DOHH2 (cell line): ENCODE data around the gene RRAS.

ENCODE experiments used
- EZH2phosphoT487 ChIP-seq: fragments of 200-600 bp; sonication (generic); IDR thresholded peaks from 2 replicates; pipeline ENCODE4 v1.6.1; 2017; ENCODE audit warnings: borderline replicate concordance, mild to moderate bottlenecking, antibody characterized with exemption, low read length, moderate library complexity, mixed read lengths
- TF ChIP-seq, protein P1 (sequence below): fragments of 200-600 bp; sonication (generic); IDR thresholded peaks from one replicate; pipeline ENCODE4 v1.5.1; 2014; ENCODE audit warnings: antibody characterized with exemption, mild to moderate bottlenecking, low read depth, low read length; ENCODE audit not compliant: poor library complexity, severe bottlenecking

DNA sequence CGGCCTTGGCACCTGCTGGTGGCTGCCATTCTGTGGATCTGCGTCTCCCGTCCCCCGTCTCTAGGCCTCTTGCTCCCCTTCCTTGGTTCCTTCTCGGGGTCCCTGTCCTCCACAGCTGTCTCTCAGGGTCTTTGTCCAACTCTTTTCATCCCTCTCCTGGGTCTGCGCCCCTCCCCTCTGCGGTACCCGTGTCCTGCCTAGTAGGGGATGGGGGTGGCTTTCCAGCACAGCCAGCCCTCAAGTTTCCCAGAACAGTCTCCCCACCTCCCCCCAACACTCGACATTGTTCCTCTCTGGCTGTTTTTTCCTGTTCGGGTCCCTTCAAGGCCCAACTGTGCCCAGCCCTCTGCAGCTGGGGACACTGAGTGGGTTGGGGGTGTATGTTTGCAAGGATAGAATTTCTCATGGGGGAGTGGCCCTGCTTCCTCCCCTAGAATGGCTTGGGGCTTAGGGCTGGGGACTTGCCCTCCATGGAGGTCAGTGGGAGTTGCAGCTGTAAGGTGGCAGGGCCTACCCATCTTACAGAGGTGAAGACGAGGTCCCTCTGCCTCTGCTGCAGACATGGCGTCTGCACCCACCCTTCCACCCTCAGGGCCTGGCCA is 48.7 kb upstream of the RRAS start:
- TF ChIP-seq, protein P1, sequence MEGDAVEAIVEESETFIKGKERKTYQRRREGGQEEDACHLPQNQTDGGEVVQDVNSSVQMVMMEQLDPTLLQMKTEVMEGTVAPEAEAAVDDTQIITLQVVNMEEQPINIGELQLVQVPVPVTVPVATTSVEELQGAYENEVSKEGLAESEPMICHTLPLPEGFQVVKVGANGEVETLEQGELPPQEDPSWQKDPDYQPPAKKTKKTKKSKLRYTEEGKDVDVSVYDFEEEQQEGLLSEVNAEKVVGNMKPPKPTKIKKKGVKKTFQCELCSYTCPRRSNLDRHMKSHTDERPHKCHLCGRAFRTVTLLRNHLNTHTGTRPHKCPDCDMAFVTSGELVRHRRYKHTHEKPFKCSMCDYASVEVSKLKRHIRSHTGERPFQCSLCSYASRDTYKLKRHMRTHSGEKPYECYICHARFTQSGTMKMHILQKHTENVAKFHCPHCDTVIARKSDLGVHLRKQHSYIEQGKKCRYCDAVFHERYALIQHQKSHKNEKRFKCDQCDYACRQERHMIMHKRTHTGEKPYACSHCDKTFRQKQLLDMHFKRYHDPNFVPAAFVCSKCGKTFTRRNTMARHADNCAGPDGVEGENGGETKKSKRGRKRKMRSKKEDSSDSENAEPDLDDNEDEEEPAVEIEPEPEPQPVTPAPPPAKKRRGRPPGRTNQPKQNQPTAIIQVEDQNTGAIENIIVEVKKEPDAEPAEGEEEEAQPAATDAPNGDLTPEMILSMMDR, result no peak
- TF ChIP-seq EZH2phosphoT487, result no peak
